HEK293T (cell line): ENCODE data around the gene DUOX1.

Source experiments
- FOXA1 ChIP-seq: fragments of 450-650 bp; IDR thresholded peaks from 2 replicates; pipeline ENCODE4 v1.6.1; 2016; ENCODE audit warnings: mild to moderate bottlenecking
- SUZ12 ChIP-seq: fragments of 450-650 bp; IDR thresholded peaks from 2 replicates; pipeline ENCODE4 v1.6.1; 2016; ENCODE audit warnings: mild to moderate bottlenecking

- TF ChIP-seq FOXA1, result no peak
- no peak for TF ChIP-seq SUZ12
These were observed 24.2 kb upstream of the DUOX1 start for GRCh38 chr15:45105586-45105985.
